GM12878 (cell line): Measurements from ENCODE around the gene EDN3. TPM values are rescaled to one million over a fixed set of nuclear protein-coding genes. Genes with fewer than 3 reads are reported as not detected.

Source experiments
- ATAC-seq: fragments of 200-7000 bp; cut with Tn5 transposase; 3 replicates; pipeline ENCODE4 v1.9.1; 2020; ENCODE audit warnings: mild to moderate bottlenecking, moderate library complexity
- BruUV-seq: library from RNA; stranded (reverse); fragments of 400-500 nt; replicated peaks from 2 replicates; lab custom pipeline; 2021; lab: Mats Ljungman, UMichigan
- CTCF ChIA-PET: fragments of 300-600 bp; sonication (Branson Sonifier 250); formaldehyde crosslinking; extraction: SDS; loops from one replicate; lab custom pipeline; 2021; ENCODE audit warnings: inconsistent platforms; lab: Yijun Ruan, JAX
- POLR2A ChIA-PET: fragments of 350-600 bp; formaldehyde crosslinking; extraction: SDS; loops from one replicate; lab custom pipeline; 2021; ENCODE audit warnings: inconsistent platforms; lab: Charles Lee
- RAD21 ChIA-PET: fragments of 300-600 bp; sonication (Branson Sonifier 250); formaldehyde crosslinking; loops from one replicate; lab custom pipeline; 2023; ENCODE audit warnings: antibody characterized with exemption; ENCODE audit not compliant: unreplicated experiment; lab: Charles Lee
- SMC1A ChIA-PET: fragments of 300-600 bp; sonication (Branson Sonifier 250); formaldehyde crosslinking; loops from one replicate; lab custom pipeline; 2023; ENCODE audit not compliant: unreplicated experiment, uncharacterized antibody; lab: Charles Lee
- DNase-seq: peaks from one replicate; pipeline ENCODE4 v3.0.0-alpha.2; 2011; ENCODE audit warnings: low read depth, low spot score
- FAIRE-seq: peaks from 3 replicates; lab custom pipeline; 2011; peaks lifted over from hg19 to GRCh38; lab: Jason Lieb, UNC
- H2AFZ ChIP-seq: 2 replicates; pipeline ENCODE4 v1.6.0; 2011; ENCODE audit warnings: low read depth, low read length, control low read depth; ENCODE audit not compliant: control insufficient read depth
- H3K27ac ChIP-seq: 2 replicates; pipeline ENCODE4 v1.5.1; 2011; ENCODE audit warnings: control low read depth; ENCODE audit not compliant: control insufficient read depth, insufficient read depth
- H3K27me3 ChIP-seq, 2 experiments: replicated peaks in 1 of 2; 2 replicates each; pipeline versions ENCODE4 v1.6.0 to v1.6.1; 2011; ENCODE audit warnings: low read length in 1 of 2; ENCODE audit not compliant: control insufficient read depth in 2 of 2, insufficient read depth in 2 of 2
- H3K36me3 ChIP-seq, 2 experiments: 2 replicates each; pipeline ENCODE4 v1.5.1; 2011; ENCODE audit warnings: low read length in 1 of 2; ENCODE audit not compliant: control insufficient read depth in 2 of 2, insufficient read depth in 2 of 2
- H3K4me1 ChIP-seq: 2 replicates; pipeline ENCODE4 v1.6.1; 2011; ENCODE audit warnings: mild to moderate bottlenecking, low read length, moderate library complexity, mixed read lengths; ENCODE audit not compliant: control insufficient read depth, insufficient read depth
- H3K4me2 ChIP-seq: 2 replicates; pipeline ENCODE4 v1.6.0; 2011; ENCODE audit warnings: control low read depth; ENCODE audit not compliant: control insufficient read depth, insufficient read depth
- H3K4me3 ChIP-seq: fragments of 200-600 bp; sonication (generic); 2 replicates; pipeline ENCODE4 v1.5.1; 2016
- H3K79me2 ChIP-seq: 2 replicates; pipeline ENCODE4 v1.6.0; 2011; ENCODE audit warnings: low read length; ENCODE audit not compliant: control insufficient read depth, insufficient read depth
- H3K9ac ChIP-seq: 2 replicates; pipeline ENCODE4 v1.8.0; 2011; ENCODE audit warnings: low read length, control low read depth, mixed read lengths; ENCODE audit not compliant: control insufficient read depth, insufficient read depth
- H3K9me3 ChIP-seq: replicated peaks from 3 replicates; pipeline ENCODE4 v1.5.1; 2011; ENCODE audit warnings: mild to moderate bottlenecking, low read length; ENCODE audit not compliant: control insufficient read depth, insufficient read depth
- H4K20me1 ChIP-seq: 2 replicates; pipeline ENCODE4 v1.6.0; 2011; ENCODE audit not compliant: control insufficient read depth, insufficient read depth
- CBFB ChIP-seq: IDR thresholded peaks from 2 replicates; pipeline ENCODE4 v1.6.1; 2016; ENCODE audit warnings: antibody characterized with exemption, low read depth
- CHD1 ChIP-seq: IDR thresholded peaks from 2 replicates; pipeline ENCODE4 v1.6.1; 2012; ENCODE audit warnings: low read depth, low read length, improper control_type of control experiment
- ESRRA ChIP-seq: IDR thresholded peaks from 2 replicates; pipeline ENCODE4 v1.6.1; 2012; ENCODE audit warnings: mild to moderate bottlenecking, low read length, improper control_type of control experiment
- ETV6 ChIP-seq, 2 experiments: fragments of 450-650 bp in 1 of 2; IDR thresholded peaks in 1 of 2; conservative IDR thresholded peaks in 1 of 2; 2 replicates each; pipeline ENCODE4 v1.6.1; 2014; ENCODE audit warnings: antibody characterized with exemption in 1 of 2, borderline replicate concordance in 1 of 2, low read depth in 1 of 2, mild to moderate bottlenecking in 1 of 2, moderate library complexity in 1 of 2
- HDAC2 ChIP-seq: fragments of 200-600 bp; sonication (generic); IDR thresholded peaks from 2 replicates; pipeline ENCODE4 v1.6.1; 2017
- MTA2 ChIP-seq: fragments of 450-650 bp; IDR thresholded peaks from 2 replicates; pipeline ENCODE4 v1.6.1; 2016; ENCODE audit warnings: low read depth, mild to moderate bottlenecking, moderate library complexity
- MYB ChIP-seq: fragments of 150-350 bp; IDR thresholded peaks from 2 replicates; pipeline ENCODE4 v1.6.1; 2014; ENCODE audit warnings: mild to moderate bottlenecking, low read depth, low read length, borderline replicate concordance
- NFIC ChIP-seq: IDR thresholded peaks from 2 replicates; pipeline ENCODE4 v1.6.1; 2012; ENCODE audit warnings: low read depth, mild to moderate bottlenecking, inconsistent platforms, low read length, moderate library complexity
- PAX8 ChIP-seq: fragments of 450-650 bp; IDR thresholded peaks from 2 replicates; pipeline ENCODE4 v1.6.1; 2017; ENCODE audit warnings: mild to moderate bottlenecking, moderate library complexity
- RCOR1 ChIP-seq: conservative IDR thresholded peaks from 2 replicates; pipeline ENCODE4 v1.6.1; 2012; ENCODE audit warnings: low read depth, low read length, improper control_type of control experiment
- SRF ChIP-seq, 2 experiments: IDR thresholded peaks; 2 replicates each; pipeline ENCODE4 v1.6.1; 2011; ENCODE audit warnings: low read depth in 2 of 2, low read length in 2 of 2, mild to moderate bottlenecking in 1 of 2, moderate library complexity in 1 of 2
- TCF3 ChIP-seq: IDR thresholded peaks from 2 replicates; pipeline ENCODE4 v1.6.1; 2012; ENCODE audit warnings: low read depth, mild to moderate bottlenecking, low read length, borderline replicate concordance; ENCODE audit not compliant: insufficient read depth
- YBX1 ChIP-seq: fragments of 450-650 bp; IDR thresholded peaks from 2 replicates; pipeline ENCODE4 v1.6.1; 2016; ENCODE audit warnings: antibody characterized with exemption
- ZNF687 ChIP-seq: fragments of 450-650 bp; IDR thresholded peaks from 2 replicates; pipeline ENCODE4 v1.6.1; 2017; ENCODE audit warnings: mild to moderate bottlenecking, moderate library complexity
- ZZZ3 ChIP-seq: IDR thresholded peaks from 2 replicates; pipeline ENCODE4 v1.6.1; 2011; ENCODE audit warnings: low read depth; ENCODE audit not compliant: control insufficient read depth, insufficient read length
- WGBS: methylation state at CpG from one replicate; pipeline ENCODE4 v1.1.6; 2016; ENCODE audit warnings: low lambda C conversion rate; ENCODE audit not compliant: insufficient replicate concordance, insufficient coverage; ENCODE audit errors: missing lambda C conversion rate; 5-methylcytosine and 5-hydroxymethylcytosine counted together
- in situ Hi-C: fragments of 300-500 bp; cut with MboI; formaldehyde crosslinking; loops from 9 replicates; pipeline ENCODE4 v1.14.3; 2018; ENCODE audit warnings: mixed read lengths
- intact Hi-C: fragments of 100-400 bp; cut with micrococcal nuclease; formaldehyde crosslinking; loops from one replicate; pipeline ENCODE4 v1.14.2; 2022; ENCODE audit not compliant: unreplicated experiment
- polyA plus RNA-seq, 11 experiments: library from polyadenylated mRNA; depleted of rRNA in 4 of 11; unstranded in 6 of 11; stranded (reverse) in 5 of 11; fragments of >200 nt; fragmentation: Nextera tagmentation in 4 of 11; fragmentation: Illumina TruSeq in 1 of 11; extraction: Ambion mirVana in 4 of 11; extraction: Trizol in 1 of 11; gene quantifications; 1 replicate in 1 of 11; 2 replicates in 10 of 11; pipeline versions ENCODE4 v1.2.1 to v1.2.3, GENCODE V29; 2011 to 2016; ENCODE audit warnings: inconsistent platforms in 2 of 11, missing spikeins in 2 of 11, low read depth in 1 of 11
- total RNA-seq, 4 experiments: library from RNA; depleted of rRNA in 3 of 4; stranded (reverse); fragments of >200 nt in 3 of 4; fragmentation: Illumina TruSeq in 1 of 4; extraction: Trizol in 1 of 4; gene quantifications; 2 replicates each; pipeline versions ENCODE4 v1.2.1 to v1.2.3, GENCODE V29; 2013 to 2021
- TF ChIP-seq, protein P1 (sequence below): fragments of 450-650 bp; IDR thresholded peaks from 2 replicates; pipeline ENCODE4 v1.6.1; 2016; ENCODE audit warnings: mild to moderate bottlenecking

The EDN3 gene
- total and polyA plus RNA-seq, 10 of the 15 experiments (the other 5 are each of a cell fraction or from before 2014, with no cell fraction given): not detected

GRCh38 chr20:59255256-59255655 is 45.2 kb upstream of the EDN3 start:
- Histone ChIP-seq H3K4me3 (no peak overlapping the region), H3K4me2 (no peak overlapping the region), H3K9ac (no peak overlapping the region), H3K27ac (no peak overlapping the region), H3K9me3 (no peaks in the 10 kb centered on the region), H3K79me2 (no peaks in the 10 kb centered on the region), H2AFZ (no peak overlapping the region), H3K4me1 (no peaks in the 10 kb centered on the region), H3K27me3 (no peaks in the 10 kb centered on the region; a peak in 1 of 4 replicates), H4K20me1 (no peaks in the 10 kb centered on the region), H3K36me3 (no peaks in the 10 kb centered on the region)
- in situ Hi-C loops (no loop called here), intact Hi-C loops (no loop called here)
- RAD21 ChIA-PET: no interaction called here
- CTCF ChIA-PET: no interaction called here
- WGBS: 55% methylated on average over 5 of the region's 5 CpGs
- ATAC-seq: no peak
- SMC1A ChIA-PET: no interaction called here
- TF ChIP-seq NFIC: no peak
- TF ChIP-seq MTA2: no peak
- TF ChIP-seq ESRRA: no peak
- TF ChIP-seq CHD1: no peak
- no peak for TF ChIP-seq HDAC2
- TF ChIP-seq, protein P1, sequence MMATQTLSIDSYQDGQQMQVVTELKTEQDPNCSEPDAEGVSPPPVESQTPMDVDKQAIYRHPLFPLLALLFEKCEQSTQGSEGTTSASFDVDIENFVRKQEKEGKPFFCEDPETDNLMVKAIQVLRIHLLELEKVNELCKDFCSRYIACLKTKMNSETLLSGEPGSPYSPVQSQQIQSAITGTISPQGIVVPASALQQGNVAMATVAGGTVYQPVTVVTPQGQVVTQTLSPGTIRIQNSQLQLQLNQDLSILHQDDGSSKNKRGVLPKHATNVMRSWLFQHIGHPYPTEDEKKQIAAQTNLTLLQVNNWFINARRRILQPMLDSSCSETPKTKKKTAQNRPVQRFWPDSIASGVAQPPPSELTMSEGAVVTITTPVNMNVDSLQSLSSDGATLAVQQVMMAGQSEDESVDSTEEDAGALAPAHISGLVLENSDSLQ: no peak
- TF ChIP-seq YBX1: no peak
- no peak for TF ChIP-seq ZNF687
- TF ChIP-seq RCOR1: no peak
- TF ChIP-seq TCF3: no peak
- no peak for TF ChIP-seq MYB
- no peak for TF ChIP-seq ETV6 (conservative IDR thresholded peaks at IDR 0.05 in 1 of 2, IDR thresholded peaks at IDR 0.05 in 1 of 2; ENCODE audit: borderline replicate concordance in 1 of 2, low read depth in 1 of 2)
- TF ChIP-seq PAX8: no peak
- no peak for TF ChIP-seq ZZZ3
- TF ChIP-seq SRF (IDR thresholded peaks at IDR 0.05; ENCODE audit: low read depth in 2 of 2, low read length in 2 of 2): no peak
- TF ChIP-seq CBFB: no peak
- POLR2A ChIA-PET: no interaction called here
- FAIRE-seq: no peak
- no TSS peak for BruUV-seq
- no peak for DNase-seq
